ENCODE data around the gene IL31.

IL31 gene

GRCh38 chr12:122133192-122133950 lies 40.6 kb downstream of the IL31 start:
- DNase-seq (ENCODE audit: low read depth): no peak
- TF ChIP-seq CTCF (IDR thresholded peaks at IDR 0.05; ENCODE audit: insufficient read depth, low read depth, low read length, missing control alignments): no peak

GRCh38 chr12:122130150-122130549 lies 43.9 kb downstream of the IL31 start:
- no peak for DNase-seq (ENCODE audit: low read depth)
- TF ChIP-seq CTCF (IDR thresholded peaks at IDR 0.05; ENCODE audit: insufficient read depth, low read depth, low read length, missing control alignments): no peak
- no peak overlapping the region for H3K4me3 ChIP-seq (ENCODE audit: low read depth, low read length)

More at GRCh38 chr12:122133192-122133950, 40.6 kb downstream of the IL31 start:
- no peak overlapping the region for H3K4me3 ChIP-seq (ENCODE audit: low read depth, low read length)

GRCh38 chr12:122129131-122129530 lies 44.9 kb downstream of the IL31 start:
- TF ChIP-seq CTCF (IDR thresholded peaks at IDR 0.05; ENCODE audit: insufficient read depth, low read depth, low read length, missing control alignments): no peak
- H3K4me3 ChIP-seq (ENCODE audit: low read depth, low read length): no peak overlapping the region
- no peak for DNase-seq (ENCODE audit: low read depth)

- no peak for TF ChIP-seq CTCF (IDR thresholded peaks at IDR 0.05; ENCODE audit: insufficient read depth, low read depth, low read length, missing control alignments)
- DNase-seq (ENCODE audit: low read depth): no peak
- no peak overlapping the region for H3K4me3 ChIP-seq (ENCODE audit: low read depth, low read length)
These were observed 45.5 kb downstream of the IL31 start for GRCh38 chr12:122128481-122128880.

GRCh38 chr12:122127839-122128238 lies 46.2 kb downstream of the IL31 start:
- DNase-seq (ENCODE audit: low read depth): no peak
- TF ChIP-seq CTCF (IDR thresholded peaks at IDR 0.05; ENCODE audit: insufficient read depth, low read depth, low read length, missing control alignments): no peak
- no peak overlapping the region for H3K4me3 ChIP-seq (ENCODE audit: low read depth, low read length)

- no peak for TF ChIP-seq CTCF (IDR thresholded peaks at IDR 0.05; ENCODE audit: insufficient read depth, low read depth, low read length, missing control alignments)
- no peak overlapping the region for H3K4me3 ChIP-seq (ENCODE audit: low read depth, low read length)
- no peak for DNase-seq (ENCODE audit: low read depth)
These were observed 47.1 kb downstream of the IL31 start for GRCh38 chr12:122126713-122127597.
